ENCODE results near the gene ZNRF1. TPM values are rescaled to one million over a fixed set of nuclear protein-coding genes. Genes with fewer than 3 reads are reported as not detected.
A peak's percentile ranks its signal among the peaks of the same experiment; 100 is the strongest.
"Not testable (repeated sequence)": the region's sequence is repeated elsewhere in the genome, so short reads cannot be mapped to it uniquely, and the experiment has no call there.

ZNRF1 gene
- total RNA-seq, 1 donor from 2014 or later, result 24.6 TPM

DNA sequence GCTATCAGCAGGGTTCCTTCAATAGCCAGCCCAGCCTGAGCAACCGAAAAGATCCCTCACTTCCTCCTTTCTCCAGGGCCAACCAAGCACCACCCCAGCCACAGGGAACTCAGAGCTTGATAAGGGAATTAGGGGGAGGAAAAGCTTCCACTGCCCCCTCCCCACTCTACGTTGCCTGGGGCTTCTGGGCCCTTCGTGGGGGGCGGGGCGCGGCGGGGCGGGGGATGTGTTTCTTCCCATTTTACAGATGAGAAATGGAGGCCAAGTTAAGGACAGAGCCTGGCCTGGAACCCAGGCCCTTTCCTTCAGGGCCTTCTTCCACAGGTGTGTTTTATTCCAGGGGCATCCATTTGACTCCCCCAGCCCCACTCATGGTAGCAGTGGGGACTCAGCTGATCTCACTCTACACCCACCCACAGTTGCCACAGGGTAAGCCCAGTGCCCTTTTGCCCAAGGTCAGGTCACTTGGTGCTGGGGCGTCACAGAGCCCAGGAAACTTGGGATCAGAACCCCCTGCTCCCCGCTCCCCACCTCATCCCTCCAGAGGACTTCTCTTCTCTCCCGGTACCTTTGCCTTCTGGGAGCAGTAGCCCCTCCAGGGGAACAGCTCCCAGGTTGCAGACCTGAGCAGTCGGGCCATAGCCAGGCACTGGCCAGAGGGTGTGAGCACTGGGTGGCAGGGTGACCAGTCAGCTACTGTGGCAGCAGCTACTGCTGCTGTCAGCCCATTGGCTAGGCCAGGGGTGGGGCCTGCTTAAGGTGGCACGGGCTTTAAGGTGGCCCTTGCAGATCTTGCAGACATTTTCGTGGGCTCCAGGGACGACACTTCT is 117.5 kb downstream of the ZNRF1 start, which contains the start of gene LDHD:
Gene LDHD (minus strand): TSS at position 700 of the 830 bp plus-strand sequence. CDS start 60 bp downstream, at position 640.
- intact Hi-C loops (cut with DNase I), result no loop called here

DNA sequence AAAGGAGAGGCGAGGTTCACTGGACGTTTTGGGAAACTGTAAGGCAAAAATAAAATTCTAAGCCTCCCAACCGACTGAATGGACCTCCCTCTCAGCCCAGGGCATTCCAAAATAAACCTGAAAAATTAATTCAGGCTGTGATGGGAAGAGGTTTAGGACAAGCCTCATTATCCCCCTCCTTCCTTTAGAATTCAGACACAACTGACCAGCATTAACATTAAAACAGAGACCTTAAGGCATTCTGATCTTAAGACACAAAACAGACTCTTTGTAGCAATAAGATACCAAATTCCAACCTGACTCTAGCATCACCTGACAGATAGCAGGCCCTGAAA is 118.1 kb downstream of the ZNRF1 start:
- intact Hi-C loops (cut with DNase I), result no loop called here
- ATAC-seq (no peak), DNase-seq (ENCODE audit: low spot score) (no peak)

More for the DNA sequence above, 117.5 kb downstream of the ZNRF1 start, which contains the start of gene LDHD:
- peak; percentile 85 for DNase-seq (ENCODE audit: low spot score)
- peak; percentile 96 for ATAC-seq

DNA sequence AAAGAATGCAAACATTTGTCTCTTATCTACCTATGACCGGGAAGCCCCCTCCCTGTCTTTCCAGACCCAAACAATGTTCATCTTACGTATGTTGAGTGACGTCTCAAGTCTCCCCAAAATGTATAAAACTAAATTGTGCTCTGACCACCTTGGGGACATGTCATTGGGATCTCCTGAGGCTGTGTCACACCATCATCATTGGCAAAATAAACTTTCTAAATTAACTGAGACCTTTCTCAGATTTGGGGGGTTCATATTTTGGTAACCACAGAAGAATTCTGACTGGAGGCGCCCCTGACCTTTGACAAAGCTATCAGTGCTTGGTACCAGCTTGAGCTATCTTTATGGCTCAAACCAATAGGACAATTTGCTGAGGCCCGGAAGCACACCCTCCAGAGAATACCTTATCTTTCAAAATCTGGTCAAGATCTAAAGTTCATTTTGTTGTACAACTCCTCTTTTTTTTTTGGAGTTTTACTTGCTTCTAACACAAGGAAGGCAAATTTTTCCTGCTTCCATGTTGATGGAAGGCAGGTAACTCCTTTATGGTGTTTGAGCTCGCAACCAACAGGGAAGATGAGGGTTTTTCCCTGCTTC is 120.2 kb downstream of the ZNRF1 start:
- DNase-seq (ENCODE audit: low spot score) (no peak), ATAC-seq (no peak)
- intact Hi-C loops (cut with DNase I), result no loop called here

DNA sequence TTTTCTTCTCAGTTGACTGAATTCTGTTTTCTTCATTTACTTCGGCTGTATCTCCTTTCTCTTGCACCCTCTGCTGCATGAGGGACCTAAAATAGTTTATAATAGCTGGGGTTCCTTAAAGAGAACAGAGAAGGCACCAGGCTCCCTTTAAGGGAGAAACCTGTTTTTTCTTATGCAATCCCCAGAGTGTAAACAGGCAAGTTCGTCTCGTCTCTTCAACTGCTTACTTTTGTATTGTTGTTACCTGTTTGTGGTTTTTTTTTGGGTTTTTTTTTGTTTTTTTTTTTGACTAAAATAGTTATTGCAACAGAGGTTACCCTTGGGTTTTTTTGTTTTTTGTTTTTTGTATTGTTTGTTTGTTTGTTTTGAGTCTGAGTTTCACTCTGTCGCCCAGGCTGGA is 121.4 kb downstream of the ZNRF1 start:
- intact Hi-C loops (cut with DNase I), result no loop called here
- DNase-seq (ENCODE audit: low spot score), result no peak
- no peak for ATAC-seq

DNA sequence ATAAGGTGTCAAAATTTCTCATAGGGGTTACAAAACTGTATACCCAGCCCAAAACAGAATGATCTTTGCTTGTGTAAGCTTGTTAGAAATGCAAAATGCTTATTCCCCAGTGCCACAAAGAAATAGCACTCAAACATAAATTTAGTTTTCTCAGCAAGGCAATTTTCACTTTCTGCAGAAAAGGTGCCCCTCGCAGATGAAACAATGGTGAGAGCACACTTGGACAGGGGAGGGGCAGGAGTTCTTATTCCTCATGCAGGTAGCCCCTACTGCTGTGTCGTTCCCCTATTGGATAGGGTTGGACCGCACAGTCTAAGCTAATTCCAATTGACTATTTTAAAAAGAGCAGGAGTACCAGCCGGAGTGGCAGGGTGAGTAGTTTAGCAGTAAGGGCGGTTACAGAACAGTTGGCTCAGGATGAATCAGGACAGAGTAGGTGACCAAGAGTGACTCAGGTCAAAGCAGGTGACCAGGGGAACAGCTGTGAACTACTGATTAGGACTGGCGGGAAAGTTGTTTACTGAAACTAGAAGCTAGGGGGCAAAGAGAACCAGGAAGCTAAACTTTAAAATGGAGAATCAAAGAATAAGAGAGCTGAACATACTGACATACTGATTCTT is 123.2 kb downstream of the ZNRF1 start:
- ATAC-seq (no peak), DNase-seq (ENCODE audit: low spot score) (no peak)
- intact Hi-C loops (cut with DNase I), result no loop called here

DNA sequence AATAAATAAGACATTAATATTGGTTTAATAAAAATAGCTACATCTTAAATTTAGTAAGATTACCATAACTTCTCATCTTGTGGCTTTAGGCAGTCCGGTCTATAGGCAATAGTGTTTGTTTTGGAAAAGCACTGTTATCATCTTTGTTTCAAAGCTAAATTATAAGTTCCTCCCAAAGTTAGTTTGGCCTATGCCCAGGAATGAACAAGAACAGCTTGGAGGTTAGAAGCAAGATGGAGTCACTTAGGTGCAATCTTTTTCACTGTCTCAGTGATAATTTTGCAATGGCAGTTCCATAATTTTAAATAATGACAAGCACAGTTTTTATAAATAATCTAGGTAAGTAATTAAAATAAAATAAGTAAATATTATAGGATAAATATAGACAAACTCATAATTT is 123.8 kb downstream of the ZNRF1 start:
- DNase-seq (ENCODE audit: low spot score) (no peak), ATAC-seq (no peak)
- intact Hi-C loops (cut with DNase I), result no loop called here

DNA sequence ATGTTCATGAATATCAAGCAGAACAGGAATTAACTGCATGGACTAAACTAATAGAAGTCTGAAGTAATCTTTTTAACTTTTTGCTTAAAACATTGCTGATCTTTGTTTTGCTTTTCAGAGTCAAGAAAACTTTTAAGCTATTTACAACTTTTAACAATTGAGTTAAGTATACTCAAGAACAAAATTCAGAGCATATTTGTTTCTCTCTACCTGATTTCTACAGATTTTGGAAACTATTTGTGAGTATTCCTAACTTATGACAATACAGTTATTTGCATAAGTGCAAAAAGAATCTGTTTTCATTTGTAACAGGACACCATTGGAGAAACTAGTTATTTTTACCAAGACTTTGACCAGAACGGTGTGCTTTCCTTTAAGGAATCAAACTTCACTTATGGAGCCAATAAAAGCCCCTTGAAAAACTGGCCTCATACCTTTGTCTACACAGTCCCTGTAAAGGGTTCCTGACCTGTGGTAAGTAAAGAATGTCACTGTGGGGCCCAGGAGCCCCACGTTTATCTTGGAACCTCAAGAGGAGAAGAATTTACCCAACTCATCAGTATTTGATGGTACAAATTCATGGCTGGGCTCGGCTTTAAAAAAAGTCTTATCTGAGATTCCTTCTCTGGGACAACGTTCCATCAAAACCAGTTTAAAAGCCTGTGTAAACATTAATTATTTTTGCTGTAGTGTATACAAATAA is 129.0 kb downstream of the ZNRF1 start:
- DNase-seq (ENCODE audit: low spot score) (no peak), ATAC-seq (no peak)
- intact Hi-C loops (cut with DNase I), result no loop called here

DNA sequence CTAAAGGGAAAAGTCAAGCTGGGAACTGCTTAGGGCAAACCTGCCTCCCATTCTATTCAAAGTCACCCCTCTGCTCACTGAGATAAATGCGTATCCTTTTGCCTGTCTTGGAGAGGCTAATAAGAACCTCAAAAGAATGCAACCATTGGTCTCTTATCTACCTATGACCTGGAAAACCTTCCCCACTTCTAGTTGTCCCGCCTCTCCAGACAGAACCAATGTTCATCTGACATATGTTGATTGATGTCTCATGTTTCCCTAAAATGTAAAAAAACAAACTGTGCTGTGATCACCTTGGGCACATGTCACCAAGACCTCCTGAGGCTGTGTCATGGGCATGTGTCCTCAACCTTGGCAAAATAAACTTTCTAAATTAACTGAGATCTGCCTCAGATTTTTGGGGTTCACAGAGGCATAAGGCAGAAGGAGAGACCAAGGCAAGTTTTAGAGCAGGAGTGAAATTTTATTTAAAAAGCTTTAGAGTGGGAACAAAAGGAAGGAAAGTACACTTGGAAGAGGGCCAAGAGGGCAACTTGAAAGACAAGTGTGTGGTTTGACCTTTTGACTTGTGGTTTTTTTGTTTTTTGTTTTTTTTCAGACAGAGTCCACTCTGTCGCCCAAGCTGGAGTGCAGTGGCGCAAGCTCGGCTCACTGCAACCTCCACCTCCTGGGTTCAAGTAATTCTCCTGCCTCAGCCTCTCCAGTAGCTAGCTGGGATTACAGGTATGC is 130.8 kb downstream of the ZNRF1 start:
- DNase-seq (ENCODE audit: low spot score); ATAC-seq; intact Hi-C loops (cut with DNase I): not testable (repeated sequence)

DNA sequence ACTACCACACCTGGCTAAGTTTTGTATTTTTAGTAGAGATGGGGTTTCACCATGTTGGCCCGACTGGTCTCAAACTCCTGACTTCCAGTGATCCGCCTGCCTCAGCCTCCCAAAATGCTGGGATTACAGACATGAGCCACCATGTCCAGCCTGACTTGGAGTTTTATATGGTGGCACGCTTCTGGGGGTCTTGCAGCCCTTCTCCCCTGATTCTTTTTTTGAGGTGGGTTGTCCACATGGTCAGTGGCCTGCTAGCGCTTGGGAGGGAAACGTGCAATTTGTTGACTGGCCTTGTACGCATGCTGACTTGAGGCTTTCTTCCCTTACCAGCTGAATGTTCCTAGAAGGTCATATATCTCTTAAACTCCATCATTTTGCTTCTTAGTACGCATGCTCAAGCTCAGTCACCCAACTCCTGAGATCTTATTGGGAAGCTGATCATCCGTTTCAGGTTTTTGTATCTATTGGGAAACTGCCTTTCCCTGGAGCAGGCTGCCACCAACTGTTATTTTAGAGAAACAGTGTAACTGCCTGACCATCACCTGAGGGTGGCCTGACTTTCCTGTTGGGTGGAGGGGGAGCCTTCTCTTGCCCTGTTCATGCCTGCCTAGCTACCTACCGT is 131.4 kb downstream of the ZNRF1 start:
- DNase-seq (ENCODE audit: low spot score), result no peak
- intact Hi-C loops (cut with DNase I), result no loop called here

DNA sequence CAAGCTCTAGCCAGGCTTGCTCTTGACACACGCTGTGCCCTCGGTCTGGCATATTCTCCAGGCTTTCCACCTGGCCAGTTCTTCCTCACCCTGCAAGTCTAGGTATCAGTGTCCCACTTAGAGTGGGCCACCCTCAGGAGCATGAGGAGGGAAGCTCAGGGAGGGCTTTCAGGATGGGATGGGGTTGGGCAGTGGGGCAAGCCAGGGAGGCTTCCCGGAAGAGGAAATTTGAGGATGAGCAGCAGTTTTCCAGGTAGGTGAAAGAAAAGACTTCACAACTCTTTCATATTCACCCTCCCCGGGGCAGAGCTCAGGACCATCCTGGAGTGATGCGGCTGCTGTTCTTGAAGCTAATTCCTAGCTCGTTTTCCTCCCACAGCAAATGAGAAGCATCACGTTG is 132.3 kb downstream of the ZNRF1 start:
- ATAC-seq, result no peak
- DNase-seq (ENCODE audit: low spot score), result no peak
- intact Hi-C loops (cut with DNase I), result no loop called here

More for the DNA sequence above, 131.4 kb downstream of the ZNRF1 start:
- ATAC-seq, result peak; percentile 38

DNA sequence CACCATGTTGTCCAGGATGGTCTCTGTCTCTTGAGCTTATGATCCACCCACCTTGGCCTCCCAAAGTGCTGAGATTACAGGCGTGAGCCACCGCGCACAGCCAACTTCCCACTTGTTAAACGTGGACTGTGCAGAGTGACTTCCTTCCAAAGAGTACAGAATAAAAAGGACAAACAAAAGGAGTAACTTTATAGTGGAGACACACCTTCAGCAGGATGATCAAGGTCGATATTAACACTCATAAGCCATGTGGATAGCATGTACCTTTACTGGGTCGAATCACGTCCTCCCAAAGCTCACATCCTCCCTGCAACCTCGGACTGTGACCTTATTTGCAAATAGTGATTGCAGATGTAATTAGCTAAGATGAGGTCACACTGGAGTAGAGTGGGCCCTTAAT is 139.4 kb downstream of the ZNRF1 start:
- no peak for DNase-seq (ENCODE audit: low spot score)
- intact Hi-C loops (cut with DNase I), result no loop called here
- no peak for ATAC-seq

DNA sequence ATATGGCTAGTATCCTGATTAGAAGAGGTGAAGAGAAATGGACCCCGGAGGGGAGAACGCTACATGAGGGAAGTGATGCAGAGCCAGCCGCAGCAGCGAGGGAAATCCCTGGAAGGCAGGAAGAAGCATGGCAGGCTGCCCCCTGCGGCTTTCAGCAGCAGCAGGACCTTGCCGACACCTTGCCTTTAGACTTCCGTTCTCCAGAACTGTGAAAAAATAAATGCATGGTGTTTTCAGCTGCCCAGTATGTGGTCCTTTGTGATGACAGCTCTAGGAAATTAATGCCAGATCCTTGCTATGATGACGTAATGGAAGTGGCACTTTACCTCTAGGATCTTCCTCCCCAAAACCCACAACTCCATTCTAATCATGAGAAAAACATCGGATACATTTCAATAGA is 139.8 kb downstream of the ZNRF1 start:
- intact Hi-C loops (cut with DNase I), result no loop called here
- no peak for ATAC-seq
- DNase-seq (ENCODE audit: low spot score), result no peak

DNA sequence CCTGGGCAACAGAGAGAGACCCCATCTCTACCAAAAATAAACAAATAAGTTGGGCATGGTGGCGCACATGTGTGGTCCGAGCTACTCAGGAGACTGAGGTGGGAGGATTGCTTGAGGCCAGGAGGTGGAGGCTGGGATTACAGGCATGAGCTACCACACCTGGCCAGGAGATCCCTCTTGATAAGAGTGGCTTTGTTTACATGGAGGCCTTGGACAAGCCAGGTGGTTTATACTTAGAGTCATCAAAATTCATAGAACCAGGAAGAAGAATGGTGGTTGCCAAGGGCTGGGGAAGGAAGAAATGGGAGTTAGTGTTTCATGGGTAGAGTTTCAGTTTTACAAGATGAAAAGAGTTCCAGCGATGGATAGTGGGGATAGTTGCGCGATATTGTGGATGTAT is 140.7 kb downstream of the ZNRF1 start:
- DNase-seq (ENCODE audit: low spot score) (no peak), ATAC-seq (no peak)
- intact Hi-C loops (cut with DNase I), result no loop called here

DNA sequence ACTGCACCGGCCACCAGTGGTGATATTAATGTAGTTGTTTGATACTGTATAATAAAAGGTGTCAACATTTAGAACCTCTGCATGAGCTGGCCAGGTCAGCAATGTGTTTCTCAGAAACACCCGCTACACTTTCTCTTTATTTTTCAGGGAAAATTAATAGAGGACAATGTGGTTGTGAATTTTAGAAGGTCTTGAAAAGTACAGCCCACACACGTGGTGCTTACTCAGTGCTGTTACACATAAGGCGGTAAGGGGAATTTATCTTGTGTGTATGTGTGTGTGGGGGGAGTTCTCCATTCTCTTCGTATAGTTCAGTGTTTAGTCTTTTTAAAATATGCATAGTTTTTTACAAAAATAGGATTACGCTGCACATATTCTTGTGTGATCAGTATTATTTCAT is 145.1 kb downstream of the ZNRF1 start:
- DNase-seq (ENCODE audit: low spot score), result no peak
- ATAC-seq, result no peak
- intact Hi-C loops (cut with DNase I), result no loop called here

DNA sequence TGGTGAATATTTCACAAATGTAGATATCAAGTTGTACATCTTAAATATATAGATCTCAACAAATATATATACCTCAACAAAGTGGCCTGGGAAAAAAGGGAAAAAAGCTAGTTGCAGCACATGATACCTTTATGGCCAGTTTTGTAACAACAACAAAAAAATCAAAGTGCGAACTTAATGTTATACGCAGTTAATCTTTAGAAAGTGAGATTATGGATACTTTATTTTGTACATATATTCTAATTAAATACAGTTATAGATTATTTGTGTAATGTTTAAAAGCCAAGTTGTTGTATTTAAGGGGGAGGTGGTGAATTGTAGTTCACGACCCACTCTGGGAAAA is 149.1 kb downstream of the ZNRF1 start:
- DNase-seq (ENCODE audit: low spot score), result no peak
- ATAC-seq, result no peak
- intact Hi-C loops (cut with DNase I), result no loop called here

DNA sequence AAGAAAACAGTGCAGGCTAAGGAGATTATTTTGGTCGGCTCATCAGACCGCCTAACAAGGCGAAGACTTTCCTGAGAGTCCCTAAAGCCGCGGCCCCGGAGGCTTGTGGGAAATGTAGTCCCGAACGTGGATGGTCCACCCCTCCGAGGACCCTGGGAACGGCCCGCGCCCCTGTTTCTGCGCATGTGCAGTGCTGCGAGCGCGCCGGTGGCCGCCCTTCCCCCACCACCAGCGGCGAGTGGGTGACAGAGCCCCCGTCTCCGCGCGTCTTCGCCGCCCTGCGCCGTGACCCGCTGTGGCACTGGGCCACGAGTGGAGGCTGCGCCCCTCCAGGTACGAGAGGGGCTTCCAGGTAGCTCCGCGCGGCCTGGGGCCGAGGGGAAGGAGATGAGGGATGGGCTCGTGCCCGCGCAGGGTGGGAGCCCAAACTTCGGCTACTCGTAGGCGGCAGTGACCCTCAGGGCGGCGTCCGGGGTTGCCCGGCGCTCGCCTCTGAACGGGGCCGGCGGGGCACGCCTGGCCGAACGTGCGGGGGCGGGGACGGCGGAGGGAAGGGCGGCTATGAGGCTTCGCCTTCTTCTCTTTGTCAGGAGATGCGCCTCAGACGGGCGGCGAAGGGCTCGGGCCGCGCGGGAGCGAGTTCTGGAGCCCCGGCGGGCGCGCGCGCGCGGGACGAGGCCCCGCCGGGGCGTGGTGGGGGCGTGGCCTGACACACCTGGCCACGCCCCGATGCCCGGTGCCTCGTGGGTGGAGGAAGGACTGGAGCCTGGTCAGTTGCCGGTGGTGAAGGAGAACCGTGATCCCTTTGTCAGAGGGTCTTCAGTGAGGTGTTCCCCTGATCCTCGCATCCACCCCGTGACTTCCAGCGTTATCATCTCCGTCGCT is 149.7 kb downstream of the ZNRF1 start, which contains the start of gene ZFP1:
Gene ZFP1 (plus strand): TSS at position 214 of the 885 bp plus-strand sequence. CDS start 4,428 bp downstream, outside the sequence.
- ATAC-seq (peak; percentile 99), DNase-seq (ENCODE audit: low spot score) (peak; percentile 98)
- intact Hi-C loops (cut with DNase I), result no loop called here

DNA sequence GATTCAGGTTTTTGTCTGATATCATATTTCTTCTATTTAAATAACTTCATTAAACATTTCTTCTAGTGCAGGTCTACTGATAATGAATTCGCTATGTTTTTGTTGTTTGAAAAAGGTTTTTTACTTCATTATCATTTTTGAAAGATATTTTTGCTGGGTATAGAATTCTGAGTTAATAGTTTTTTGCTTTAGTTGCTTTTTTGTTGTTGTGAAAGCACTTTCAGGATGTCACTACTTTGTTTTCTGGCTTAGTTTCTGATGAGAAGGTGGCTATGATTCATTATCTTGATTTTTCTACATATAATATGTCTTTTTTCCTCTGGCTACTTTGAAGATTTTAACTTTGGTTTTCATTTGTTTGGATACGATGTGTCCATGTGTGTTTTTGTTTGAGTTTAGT is 153.0 kb downstream of the ZNRF1 start:
- intact Hi-C loops (cut with DNase I), result no loop called here
- DNase-seq (ENCODE audit: low spot score), result no peak
- ATAC-seq, result no peak

DNA sequence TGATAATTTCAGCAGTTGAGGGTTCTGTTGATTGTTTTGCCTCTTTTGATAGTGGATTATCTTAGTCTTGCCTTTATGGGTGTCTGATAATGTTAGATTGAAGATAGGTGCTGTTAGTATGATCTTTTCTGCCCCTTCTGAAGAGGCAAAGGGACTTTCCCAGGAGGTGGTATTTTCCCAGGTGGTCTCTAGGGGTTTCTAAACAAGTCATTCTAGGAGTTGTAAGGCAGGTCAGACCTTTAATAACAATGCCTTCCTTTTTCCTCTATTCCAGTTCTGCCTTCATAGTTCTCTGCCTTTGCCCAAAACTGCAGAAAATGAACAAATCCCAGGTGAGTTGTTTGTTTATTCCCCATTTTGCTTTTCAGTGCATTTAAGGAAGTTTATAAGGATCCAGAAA is 153.8 kb downstream of the ZNRF1 start:
- intact Hi-C loops (cut with DNase I), result no loop called here
- no peak for ATAC-seq
- DNase-seq (ENCODE audit: low spot score), result no peak
